A673 (cell line): Measurements from ENCODE around the gene PANX2.

Experiments
- CTCF ChIP-seq: fragments of 300-800, 200-600 bp; sonication (generic); conservative IDR thresholded peaks from 2 replicates; pipeline ENCODE4 v1.5.1; 2017; ENCODE audit warnings: low read depth, mild to moderate bottlenecking, antibody characterized with exemption, low read length, moderate library complexity, mixed read lengths
- EZH2 ChIP-seq: fragments of 200-600 bp; sonication (generic); IDR thresholded peaks from 2 replicates; pipeline ENCODE4 v1.6.1; 2017; ENCODE audit warnings: borderline replicate concordance, low read depth, mild to moderate bottlenecking, mixed read lengths, antibody characterized with exemption, low read length; ENCODE audit not compliant: poor library complexity, severe bottlenecking

- no peak for TF ChIP-seq CTCF
- no peak for TF ChIP-seq EZH2
Measured at GRCh38 chr22:50175921-50176849, 5.7 kb downstream of the PANX2 start.
